ENCODE data around the gene STK25.

The STK25 gene

DNA sequence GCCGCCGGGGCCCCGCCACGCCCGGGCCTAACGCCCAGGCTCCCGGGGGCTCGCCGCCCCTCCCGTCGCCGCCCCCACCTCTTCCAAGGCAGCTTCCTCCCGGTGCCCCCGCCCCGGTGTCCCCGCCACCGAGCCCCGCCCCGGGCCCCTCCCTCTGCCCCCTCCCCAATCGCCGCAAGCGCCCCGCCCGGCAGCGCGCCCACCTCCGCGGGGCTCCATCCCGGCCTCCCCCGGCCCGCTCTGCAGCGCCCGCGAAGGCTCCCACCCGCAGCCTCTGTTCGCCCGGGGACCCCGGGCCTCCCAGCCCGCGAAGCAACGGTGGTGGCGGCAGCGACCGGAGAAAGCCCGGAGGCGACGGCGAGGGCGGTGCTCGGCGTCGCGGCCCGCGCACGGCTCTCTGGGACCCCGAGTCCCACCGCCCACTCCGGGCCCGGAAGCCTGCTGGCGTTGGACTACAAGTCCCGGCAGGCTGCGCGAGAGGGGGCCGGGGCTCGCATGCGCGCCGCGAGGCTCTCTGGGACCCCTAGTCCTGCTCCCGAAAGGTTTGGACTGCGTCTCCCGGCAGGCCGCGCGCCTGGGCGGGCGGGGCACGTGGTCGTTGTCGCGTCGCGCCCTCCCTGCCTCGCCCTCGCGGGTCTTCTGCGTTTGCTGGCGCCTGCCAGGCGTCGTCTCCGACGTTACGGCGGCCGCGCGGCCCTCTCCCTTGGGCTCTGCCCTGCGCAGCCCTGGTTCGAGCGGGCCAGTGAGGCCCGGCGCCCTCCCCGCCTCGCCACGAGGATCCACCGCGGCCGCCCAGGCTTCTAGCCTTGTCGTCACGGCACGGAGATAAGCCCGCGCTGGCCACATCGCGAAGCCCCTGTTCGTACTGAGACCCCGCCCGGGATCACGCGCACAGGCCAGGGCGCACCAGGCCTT lies at the start of gene STK25:
STK25 (minus strand) TSS at position 345 of the 915 bp plus-strand sequence. CDS start 549 bp downstream, outside the sequence.
- in situ Hi-C loops (cut with MboI; ENCODE audit: low sequenced_read_pairs) = no loop called here

DNA sequence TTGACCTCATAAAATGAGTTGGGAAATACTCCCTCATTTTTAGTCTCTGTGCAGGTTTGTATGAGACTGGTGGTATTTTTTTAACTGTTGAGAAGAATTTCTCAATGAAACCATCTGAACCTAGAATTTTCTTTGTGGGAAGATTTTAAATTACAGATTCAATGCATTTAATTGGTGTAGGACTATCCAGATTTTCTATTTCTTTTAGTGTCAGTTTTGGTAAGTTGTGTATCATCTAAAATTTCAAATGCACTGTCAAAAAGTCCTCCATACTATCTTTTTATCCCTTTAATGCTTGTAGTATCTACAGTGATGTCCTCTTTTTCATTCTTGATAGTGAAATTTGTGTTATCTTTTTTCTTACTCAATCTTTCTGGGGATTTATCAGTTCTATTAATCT lies 48.4 kb upstream of the STK25 start:
- in situ Hi-C loops (cut with MboI; ENCODE audit: low sequenced_read_pairs) = no loop called here

DNA sequence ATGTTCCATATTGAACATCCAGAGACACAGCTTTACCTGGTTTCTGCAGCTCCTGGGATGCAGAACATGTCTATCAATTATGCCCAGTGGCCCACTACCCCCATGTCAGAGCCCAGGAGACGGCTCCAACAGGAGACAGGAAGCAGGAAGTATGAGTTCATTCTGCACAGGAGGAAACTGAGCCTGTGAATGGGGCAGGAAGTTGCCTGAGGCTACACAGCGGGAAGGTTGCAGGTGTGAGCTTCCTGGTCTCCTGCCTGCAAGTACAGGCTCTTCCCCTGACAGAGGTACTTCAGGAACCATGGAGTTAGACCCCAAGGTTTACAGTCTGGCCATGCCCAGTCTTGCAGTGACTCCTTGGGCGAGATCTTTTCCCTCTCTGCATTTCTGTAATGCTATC lies 47.3 kb upstream of the STK25 start:
- in situ Hi-C loops (cut with MboI; ENCODE audit: low sequenced_read_pairs) = no loop called here

DNA sequence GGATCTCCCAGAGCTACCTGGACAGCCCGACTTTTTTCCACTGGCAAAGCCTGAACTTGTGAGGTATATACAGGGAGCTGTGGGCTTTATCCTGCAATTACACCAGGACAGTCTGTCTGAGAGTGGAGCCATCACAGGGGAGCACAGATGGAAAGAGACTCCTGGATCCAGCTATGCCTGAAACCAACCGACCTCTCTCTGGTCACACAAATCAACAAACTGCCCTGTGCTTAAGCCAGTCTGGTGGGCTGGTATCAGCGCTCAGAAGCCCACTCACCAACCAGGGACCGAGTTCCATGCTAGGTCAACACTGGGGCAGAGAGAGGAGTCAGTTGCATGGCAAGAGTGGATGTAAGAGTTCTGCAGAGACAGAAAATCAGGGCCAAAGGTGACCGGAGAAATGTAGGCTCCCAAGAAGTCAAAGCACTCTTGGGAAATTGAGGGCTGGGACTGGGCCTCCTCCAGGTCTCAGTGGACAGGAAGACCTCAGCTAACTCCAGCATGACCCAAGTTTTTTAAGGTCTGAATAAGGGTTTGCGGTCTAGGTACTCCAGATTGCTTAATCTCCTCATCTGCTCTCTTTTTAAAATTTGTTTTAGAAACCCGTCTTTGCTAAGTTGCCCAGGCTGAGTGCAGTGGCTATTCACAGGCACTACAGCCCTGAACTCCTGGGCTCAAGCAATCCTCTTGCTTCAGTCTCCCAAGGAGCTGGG lies 46.4 kb upstream of the STK25 start:
- in situ Hi-C loops (cut with MboI; ENCODE audit: low sequenced_read_pairs) = no loop called here

DNA sequence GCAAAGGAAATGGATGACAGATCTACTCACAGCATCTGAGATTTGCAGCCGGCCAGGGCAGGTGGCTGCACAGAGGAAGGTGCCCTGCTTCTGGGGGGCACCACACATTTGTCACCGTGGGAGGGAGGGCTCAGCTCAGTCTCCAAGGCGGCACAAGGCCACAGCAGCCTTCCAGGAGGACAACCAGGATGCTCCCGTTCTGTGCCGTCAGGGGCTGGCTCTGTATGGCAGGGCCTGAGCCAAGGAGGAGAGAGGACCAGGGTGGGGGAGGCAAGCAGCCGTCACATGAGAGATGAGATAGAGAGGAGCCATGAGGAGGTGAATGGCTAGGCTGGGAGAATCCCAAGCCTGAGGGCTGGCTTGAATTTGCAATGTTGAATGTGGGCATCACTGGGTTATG lies 45.6 kb upstream of the STK25 start:
- in situ Hi-C loops (cut with MboI; ENCODE audit: low sequenced_read_pairs) = no loop called here

DNA sequence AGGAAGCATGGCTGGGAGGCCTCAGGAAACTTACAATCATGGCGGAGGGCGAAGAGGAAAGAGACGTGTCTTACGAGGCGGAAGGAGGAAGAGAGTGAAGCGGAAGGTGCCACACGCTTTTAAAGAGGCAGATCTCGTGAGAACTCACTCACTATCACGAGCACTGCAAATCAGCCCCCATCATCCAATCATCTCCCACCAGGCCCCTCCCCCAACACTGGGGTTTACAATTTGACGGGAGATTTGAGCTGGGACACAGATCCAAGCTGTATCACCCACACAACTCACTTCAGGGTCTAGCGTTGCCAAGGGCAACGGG lies 45.1 kb upstream of the STK25 start:
- in situ Hi-C loops (cut with MboI; ENCODE audit: low sequenced_read_pairs) = no loop called here

DNA sequence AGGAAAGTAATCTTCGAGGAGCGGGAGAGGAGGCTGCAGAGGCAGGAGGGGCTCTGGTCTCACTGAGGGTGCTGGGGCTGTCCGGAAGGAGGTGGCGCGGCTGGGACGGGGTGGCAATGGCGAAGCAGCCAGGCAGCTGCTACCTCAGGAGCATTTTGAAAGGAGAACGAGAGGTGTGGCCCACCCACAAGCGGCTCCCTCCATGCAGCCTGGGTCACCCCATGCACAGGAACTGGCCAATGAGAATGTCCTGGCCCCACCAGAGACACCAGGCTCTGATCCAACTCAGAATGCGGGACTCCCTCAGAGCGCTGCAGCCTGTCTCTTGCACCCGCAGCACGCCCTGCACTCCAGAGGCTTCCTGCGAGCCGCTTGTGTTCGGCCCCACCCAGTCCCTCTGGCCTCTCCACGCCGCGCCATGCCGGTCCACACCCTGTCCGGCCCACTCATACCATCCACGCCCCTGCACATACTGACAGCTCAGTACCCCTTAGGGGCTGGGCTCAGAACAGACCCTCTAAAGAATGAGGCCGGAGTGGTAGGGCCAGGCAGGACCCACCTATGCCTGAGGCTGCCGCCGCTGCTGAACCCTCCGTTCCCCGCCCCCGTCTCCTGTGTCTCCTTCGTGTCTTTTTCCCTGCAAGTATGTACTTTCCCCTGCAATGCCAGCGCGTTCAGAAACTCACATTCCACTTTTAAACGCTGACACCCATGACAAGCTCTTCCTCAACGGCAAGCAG lies 43.8 kb upstream of the STK25 start:
- in situ Hi-C loops (cut with MboI; ENCODE audit: low sequenced_read_pairs) = no loop called here

DNA sequence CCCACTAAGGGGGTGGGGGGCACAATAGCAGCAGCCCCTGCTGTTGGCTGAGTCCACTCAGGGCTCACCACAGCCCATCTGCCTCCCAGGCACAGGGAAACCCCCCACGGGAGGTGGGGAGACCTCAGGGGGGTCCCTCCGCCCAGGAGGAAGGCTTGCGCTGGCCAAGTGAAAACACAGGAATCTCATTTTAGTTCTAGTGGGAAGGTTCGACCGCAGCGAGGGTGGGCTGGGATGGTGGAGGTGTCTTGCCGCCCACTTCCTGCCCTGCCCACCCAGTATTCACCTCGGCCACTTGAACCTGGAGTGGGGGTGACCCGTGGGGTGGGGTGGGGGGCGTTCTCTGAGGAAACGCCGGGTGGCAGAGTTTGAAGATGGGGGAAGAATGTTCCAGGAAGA lies 43.2 kb upstream of the STK25 start:
- in situ Hi-C loops (cut with MboI; ENCODE audit: low sequenced_read_pairs) = no loop called here

DNA sequence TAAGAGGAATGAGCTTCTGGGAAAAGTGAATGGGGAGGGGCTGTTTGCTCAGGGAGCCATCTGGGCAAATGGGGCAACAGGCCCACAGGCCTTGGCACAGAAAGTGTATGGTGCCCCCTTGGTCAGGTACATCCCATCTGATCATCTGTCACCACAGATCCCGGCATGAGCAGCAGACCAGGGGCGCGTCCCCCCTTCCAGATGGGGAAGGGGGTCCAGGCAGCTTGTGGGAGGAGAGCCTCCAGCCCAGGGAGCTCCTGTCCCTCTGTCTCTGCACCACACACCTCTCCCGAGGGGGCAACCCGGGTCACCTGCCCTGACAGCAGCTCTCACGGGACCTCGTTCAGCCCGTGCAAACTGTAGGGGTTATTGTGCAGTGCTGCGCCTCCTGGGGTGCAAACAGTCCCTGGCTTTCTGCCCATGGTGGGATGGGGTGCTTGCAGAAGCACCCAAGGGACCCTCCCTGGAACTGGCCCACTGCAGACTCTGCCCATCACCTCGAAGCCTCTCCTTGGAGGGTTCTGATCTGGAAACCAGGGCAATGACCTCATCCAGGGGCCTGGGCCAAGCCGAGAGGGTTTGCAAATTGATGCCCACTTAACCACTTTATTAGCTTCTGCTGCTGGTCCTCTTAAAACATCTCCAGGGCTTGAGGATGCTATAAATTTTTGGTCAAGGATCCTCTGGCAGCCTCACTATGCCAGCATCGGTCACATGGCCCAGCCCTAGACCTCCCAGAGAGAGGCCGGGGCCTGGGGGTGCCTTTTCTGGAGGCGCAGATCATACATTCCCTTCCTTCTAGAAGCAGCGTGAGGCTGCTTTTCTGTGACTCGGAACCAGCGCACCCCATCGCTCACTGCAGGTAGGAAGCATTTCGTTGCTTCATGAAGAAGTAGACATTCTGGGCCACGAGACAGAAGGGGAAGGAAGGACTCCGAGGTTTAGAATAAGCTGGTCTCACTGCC lies 42.5 kb upstream of the STK25 start:
- in situ Hi-C loops (cut with MboI; ENCODE audit: low sequenced_read_pairs) = no loop called here

DNA sequence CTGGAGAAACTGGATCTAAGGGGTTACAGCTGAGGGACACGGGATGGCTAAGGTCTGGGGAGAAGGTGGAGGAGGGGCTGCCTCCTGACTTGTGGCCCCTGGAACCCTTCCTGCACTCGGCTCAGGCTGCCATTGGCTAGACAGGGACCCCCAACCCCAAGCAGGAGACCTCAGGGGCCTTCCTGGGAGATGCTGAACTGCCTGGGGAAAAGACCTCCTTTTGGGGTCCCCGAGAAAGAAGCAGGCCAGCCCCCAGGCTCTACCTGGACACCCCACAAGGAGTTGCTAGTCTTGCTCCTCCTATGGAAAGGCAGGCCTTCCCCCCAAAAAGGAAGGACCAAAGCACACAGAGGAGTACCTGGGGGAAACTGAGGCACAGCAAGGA lies 40.1 kb upstream of the STK25 start:
- in situ Hi-C loops (cut with MboI; ENCODE audit: low sequenced_read_pairs) = no loop called here

DNA sequence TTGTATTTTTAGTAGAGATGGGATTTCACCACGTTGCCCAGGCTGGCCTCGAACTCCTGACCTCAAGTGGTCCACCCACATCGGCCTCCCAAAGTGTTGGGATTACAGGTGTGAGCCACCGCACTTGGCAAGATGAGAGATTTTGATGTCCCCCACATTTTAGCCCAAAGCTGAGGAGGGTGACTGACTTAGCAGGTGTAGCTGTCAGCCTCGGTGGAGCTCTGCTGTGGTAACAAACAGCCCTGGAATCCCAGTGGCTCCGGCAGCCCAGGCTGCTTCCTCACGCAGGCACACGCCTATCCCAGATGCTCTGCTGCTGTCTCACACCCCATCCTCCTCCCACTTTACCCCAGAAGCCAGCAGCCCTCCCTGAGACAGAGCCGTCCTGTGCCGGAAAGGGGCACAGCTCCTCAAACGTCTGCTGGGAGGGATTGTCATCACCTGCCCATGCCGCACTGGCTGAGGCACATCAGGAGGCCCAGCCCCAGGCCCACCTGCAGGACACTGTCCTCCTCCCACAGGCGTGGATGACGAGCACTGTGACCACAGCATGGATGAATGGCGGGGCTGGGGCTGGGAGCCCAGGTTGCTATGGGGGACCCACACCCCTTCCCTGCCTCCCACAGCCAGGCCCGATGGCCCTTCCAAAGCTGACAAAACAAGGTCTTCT lies 39.5 kb upstream of the STK25 start:
- in situ Hi-C loops (cut with MboI; ENCODE audit: low sequenced_read_pairs) = no loop called here

DNA sequence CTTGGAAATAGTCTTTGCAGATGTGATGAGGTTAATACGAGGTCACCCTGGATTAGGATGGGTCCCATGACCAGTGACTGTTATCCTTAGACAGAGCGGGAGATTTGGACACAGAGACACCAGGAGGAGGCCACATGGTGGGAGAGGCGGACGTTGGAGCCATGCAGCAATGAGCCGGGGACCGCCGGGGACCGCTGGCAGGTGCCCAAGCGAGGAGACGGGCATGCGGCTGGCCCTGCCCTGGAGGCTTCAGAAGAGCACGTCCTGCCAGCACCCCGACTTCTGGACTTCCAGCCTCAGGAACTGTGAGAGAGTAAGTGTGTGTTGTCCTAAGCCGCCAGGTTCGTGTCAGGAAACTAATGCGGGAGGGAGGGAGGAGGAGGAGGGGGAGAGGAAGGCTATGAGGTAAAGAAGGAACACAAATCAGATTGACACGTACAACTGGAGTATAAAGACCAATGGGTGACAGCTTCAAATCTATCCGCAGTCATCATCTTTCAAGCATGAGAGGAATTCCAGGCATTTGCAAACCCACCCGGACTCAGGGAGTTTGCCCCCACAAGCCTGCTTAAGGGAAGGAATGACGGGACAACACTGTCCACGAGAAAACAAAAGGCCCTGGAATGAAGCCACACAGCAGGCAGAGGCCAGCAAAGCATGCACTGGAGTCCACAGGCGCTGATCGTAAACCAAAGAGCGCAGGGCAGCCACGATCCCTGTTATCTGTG lies 38.6 kb upstream of the STK25 start:
- in situ Hi-C loops (cut with MboI; ENCODE audit: low sequenced_read_pairs) = no loop called here

DNA sequence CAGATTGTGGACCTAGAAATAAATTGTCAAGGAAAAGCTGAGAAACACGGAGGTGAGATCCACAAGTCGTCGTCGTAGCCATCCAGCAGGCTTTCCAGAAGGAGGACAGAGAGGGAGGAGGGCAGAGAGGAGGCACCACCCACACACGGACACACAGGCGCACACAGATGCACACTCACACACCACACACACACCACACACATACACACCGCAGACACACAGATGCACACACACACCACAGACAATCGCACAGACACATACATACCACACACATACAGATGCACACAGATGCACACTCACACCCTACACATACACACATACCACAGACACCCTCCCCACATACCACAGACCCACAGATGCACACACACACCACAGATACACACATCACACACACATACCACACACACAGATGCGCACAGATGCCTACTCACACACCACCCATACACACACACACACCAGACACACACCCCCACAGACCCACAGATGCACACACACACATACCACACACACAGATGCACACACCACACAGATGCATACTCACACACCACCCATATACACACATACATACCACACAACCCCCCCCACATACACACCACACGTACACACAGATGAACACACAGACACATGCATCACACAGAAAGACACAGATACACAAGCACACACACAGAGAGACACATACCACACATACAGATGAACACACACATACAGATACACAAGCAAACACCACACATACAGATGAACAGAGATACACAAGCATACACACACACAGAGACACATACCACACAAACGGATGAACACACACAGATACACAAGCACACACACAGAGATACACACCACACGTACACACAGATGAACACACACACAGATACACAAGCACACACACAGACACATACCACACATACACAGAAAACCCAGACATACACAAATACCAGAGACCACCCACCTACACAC lies 37.4 kb upstream of the STK25 start:
- in situ Hi-C loops (cut with MboI; ENCODE audit: low sequenced_read_pairs) = no loop called here

DNA sequence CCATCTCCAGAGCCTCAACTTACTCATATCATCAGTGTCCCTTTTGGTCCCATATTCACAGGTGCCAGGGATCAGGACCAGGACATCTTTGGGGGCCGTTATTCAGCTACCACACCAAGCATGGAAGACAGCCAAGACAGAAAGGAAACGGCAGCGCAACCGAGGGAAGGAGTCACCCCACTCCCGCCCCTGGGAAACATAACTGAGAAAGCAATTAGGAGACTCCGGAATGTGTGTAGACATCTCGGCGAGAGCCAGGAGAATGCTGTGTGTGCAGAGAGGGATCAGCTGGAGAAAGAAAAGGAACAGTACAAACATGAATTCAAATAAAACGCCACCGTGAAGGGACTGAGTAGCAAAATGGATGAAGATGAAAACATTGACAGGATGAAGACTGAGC lies 36.7 kb upstream of the STK25 start:
- in situ Hi-C loops (cut with MboI; ENCODE audit: low sequenced_read_pairs) = no loop called here

DNA sequence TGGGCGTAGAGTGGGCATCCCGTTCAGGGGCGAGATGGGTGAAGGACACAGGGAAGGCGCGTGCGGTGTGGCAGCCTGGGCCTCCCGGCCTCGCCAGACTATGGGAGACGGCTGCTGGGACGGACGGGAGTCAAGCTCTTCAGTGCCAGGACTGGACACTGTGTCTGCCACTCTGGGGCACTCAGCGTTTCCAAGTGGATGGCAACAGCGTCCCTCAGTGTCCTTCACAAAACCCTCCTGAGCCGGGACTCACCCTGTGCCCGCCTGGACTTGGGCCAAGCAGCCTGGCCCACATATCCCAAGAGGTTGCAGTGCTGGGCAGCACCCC lies 33.9 kb upstream of the STK25 start:
- in situ Hi-C loops (cut with MboI; ENCODE audit: low sequenced_read_pairs) = no loop called here

DNA sequence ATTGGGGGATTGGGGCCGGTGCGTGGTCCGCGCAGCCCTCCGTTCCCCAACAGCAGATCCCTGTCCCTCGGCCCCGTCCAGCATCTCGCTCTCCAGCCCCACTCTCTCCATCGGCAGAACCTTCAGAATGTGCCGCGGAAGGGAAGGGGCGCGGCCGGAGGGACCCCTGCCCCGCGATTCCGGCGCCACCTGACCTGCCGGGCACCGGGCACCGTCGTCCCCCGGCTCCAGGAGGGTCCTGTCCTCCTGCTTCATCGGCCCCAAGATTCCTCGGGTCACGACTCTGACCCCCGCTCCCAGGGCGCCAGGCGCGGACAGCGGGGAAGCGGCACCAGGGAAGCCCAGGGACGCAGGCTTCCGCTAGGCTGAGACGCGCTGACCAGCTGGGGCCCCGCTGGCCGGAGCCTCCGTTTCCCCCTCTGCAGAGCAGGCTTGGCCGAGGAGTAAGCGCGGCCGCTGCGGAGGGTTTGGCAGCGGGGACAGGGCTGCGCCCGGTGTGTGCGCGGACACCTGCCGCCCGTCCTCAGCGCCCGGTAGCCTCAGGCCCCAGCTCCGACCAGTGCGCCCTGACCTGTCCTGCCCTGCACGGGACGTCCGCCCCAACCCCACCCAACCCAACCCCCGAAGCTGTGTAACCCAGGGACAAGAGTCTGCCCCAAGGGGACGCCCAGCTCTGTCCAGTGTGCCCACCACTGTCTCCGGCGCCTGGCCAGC lies 33.3 kb upstream of the STK25 start:
- in situ Hi-C loops (cut with MboI; ENCODE audit: low sequenced_read_pairs) = no loop called here

DNA sequence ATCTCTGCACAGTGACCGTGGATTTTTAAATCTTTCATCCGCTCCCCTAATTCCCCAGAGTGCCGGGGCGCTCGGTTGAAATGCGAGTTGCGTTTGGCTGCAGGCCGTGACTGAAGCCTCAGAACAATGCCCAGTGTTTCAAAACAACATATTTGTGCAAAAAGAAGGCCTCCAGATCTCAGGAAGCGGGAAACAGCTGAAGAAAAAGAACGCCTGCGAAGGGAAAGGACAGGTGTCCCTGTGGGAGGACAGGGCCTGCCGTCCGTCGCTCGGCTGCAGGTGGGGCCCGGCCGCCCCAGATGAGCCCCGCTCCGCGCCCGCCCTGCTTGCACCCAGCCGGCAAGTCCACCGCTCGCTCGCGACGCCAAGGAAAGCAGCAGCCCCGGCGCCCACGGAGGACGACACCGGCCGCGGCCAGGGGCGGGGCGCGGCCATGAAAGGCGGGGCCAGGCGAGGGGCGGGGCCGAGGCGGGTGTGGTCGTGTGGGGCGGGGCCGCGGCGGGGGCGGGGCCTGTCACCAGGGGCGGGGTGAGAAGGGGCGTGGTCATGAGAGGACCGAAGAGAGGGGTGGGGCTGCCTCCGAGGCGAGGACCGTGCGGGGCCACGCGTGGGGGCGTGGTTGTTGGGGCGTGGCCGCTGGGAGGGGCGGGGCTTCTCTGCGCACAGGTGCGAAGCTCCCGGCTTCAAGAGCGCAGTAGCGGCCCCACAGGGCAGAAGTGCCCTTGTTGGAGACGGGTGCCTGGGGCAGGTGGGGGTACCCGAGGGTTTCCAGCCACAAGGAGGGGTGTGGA lies 32.6 kb upstream of the STK25 start:
- in situ Hi-C loops (cut with MboI; ENCODE audit: low sequenced_read_pairs) = no loop called here
